GM12874 (cell line): ENCODE data around the gene OMP.

Source experiments
- TF ChIP-seq, protein P1 (sequence below): IDR thresholded peaks from 2 replicates; pipeline ENCODE4 v1.5.1; 2011; ENCODE audit warnings: low read depth, mild to moderate bottlenecking, control low read depth, low read length, moderate library complexity; ENCODE audit not compliant: insufficient read depth

Gene OMP

DNA sequence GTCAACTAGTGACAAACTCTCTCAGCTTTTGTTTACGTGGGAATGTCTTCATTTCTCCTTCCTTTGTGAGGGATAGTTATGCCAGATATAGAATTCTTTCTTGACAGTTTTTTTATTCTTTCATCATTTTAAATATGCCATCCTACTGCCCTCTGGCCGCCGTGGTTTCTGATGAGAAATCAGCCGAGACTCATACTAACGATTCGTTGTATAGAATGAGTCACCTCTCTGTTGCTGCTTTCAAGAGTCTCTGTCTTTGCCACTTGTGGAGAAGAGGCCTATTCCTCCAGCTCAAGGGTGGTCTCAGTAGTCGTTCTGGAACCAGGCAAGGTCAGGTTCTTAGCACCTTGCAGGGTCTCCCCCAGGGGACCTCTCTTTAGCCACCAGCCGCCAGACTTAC, 33.4 kb downstream of the OMP start:
- TF ChIP-seq, protein P1, sequence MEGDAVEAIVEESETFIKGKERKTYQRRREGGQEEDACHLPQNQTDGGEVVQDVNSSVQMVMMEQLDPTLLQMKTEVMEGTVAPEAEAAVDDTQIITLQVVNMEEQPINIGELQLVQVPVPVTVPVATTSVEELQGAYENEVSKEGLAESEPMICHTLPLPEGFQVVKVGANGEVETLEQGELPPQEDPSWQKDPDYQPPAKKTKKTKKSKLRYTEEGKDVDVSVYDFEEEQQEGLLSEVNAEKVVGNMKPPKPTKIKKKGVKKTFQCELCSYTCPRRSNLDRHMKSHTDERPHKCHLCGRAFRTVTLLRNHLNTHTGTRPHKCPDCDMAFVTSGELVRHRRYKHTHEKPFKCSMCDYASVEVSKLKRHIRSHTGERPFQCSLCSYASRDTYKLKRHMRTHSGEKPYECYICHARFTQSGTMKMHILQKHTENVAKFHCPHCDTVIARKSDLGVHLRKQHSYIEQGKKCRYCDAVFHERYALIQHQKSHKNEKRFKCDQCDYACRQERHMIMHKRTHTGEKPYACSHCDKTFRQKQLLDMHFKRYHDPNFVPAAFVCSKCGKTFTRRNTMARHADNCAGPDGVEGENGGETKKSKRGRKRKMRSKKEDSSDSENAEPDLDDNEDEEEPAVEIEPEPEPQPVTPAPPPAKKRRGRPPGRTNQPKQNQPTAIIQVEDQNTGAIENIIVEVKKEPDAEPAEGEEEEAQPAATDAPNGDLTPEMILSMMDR = no peak

DNA sequence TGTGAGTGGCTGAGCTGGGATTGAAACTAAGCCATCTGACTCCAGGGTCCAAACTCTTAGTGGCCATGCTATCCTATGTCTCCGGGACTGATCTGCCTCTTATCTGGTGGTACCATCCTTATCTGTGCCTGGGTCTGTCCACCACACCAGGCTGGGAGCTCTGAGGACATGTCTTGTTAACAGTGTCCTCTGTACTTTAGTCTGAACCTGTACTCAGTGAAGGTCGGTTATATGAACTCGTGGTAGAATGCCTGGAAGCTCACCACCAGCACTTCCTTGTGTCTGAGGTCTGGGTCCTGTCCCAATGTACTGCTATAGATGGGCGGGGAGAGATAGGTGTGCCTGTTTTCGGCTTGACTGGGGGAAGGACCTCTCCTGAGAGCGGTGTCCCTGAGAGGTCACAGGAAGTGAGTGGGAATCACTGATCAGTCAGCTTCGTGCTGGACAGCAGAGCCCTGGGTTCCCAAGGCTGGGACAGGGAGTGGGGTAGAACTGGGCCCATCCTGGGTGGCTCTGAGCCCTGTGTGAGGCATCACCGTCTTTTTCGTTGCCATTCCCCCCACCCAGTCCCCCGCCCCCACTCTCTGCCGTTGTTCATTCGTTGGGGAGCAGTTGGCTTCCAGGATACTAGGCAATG, 34.3 kb downstream of the OMP start:
- TF ChIP-seq, protein P1 = no peak

DNA sequence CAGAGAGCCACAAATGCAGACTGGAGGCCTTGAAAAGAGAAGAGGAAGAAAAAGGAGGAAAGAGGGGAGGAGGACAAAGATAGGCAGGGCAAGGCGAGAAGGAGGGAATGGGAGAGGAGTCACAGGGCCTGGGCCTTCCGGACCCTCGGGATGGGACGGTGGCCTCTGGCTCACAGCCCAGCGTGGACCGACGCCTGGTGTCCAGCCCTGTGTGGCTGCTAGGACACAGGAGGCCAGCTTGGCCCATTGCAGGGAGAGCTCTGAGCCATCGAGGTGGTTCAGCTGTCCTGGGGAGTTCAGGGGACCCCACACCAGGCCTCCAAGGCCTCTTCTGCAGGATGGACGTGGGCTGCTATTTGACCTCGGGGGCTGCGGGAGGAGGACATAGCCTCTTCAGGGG, 34.8 kb downstream of the OMP start:
- TF ChIP-seq, protein P1 = no peak

DNA sequence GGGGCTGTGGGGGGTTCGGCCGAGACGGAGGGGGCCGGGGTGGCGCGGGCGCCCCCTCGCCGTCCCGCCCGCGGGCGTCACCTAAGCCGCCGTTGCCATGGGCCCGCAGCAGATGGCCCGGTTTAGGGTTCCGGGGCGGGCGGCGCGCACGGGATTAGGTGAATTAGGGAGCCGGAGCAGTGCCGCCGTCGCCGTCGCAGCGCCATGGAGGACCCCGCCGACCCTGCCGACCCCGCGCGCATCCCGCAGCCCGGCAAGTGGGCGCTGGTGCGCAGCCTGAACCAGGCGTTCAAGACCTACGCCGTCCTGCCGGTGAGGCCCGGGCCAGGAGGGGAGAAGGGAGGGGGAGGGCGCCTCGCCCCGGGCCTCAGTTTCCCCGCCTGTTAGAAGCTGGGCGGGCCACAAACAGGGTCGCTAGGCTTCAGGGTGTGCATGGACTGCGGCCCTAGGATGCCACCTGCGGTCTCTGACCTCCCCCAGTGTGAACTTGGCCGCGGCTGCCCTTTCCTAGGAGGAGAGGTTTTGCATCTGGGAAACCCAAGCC, 35.5 kb downstream of the OMP start:
- TF ChIP-seq, protein P1 = no peak

DNA sequence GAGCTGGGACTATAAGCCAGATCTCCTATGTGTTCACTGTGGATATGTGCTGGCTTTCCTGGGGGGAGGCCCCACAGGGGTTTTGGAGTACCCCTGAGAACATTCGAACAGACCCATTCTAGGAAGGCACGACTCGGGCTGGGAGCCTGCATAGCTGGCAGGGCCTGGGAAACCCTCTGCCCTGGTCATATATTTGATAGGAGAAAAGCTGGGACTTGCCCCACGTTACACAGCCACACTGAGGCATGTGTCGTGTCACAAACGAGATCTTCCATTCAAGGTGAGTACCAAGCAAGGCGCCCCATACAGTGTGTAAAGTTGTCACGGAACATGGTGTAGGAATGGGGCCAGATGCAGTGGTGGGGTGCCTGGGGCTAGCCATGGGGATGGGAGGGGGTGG, 36.6 kb downstream of the OMP start:
- TF ChIP-seq, protein P1 = no peak

DNA sequence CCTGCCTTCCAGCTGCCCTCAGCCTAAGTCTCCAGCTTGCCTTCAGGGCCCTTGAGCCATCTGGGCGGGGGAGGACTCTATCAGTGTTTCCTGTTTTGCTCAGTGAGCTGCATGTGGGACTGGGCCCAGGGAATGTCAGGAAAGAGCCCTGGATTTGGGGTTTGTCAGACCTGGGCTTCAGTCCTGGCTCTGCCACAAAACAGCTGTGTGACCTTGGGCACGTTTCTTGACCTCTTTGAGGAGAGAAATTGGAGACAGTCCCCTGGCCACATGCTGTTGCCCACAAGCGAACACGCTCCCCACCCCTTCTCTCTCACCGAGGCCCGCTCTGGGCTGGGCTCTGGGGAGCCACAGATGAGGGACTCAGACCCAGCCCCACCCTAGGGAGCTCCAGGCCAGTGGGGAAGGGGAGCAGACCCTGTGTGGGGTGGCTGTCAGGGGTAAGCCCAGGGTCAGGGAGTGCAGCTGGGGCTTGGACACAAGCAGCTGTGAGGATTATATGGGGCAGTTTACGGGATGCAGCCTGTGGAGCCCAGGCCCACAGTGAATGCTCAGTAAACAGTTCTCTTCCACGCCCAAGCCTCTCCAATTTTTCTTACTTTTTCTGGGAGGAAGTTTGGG, 37.7 kb downstream of the OMP start:
- TF ChIP-seq, protein P1 = no peak

DNA sequence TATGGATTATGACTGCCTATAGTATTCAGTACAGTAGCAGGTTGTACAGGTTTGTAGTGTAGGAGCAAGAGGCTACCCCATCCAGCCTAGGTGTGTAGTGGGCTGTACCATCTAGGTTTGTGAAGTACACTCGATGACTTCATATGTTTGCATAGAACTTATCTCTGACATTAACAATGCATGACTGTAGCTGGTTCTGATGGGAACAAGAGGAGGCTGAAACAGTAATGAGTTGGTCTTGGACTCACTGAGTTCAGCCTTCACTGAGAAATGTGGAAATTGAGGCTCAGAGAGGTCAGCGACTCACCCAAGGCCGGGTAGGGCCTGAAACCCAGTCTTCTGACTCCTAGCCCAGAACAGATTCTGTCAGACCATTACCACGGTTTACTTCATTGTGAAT, 38.4 kb downstream of the OMP start:
- TF ChIP-seq, protein P1 = no peak
